Activated CD4-positive, CD25-positive, alpha-beta regulatory T cell treated with anti-CD3 and anti-CD28 coated beads, Interleukin-2, amount 50 U/mL, for 24 hours (primary cell): Measurements from ENCODE around the gene MBD5.

ENCODE experiments used
- ATAC-seq, 2 donors: fragments of 150-1000 bp; cut with Tn5 transposase; one replicate each; pipeline ENCODE4 v1.10.0; 2021; ENCODE audit warnings: mild to moderate bottlenecking in 1 of 2, moderate library complexity in 1 of 2

MBD5 gene

GRCh38 chr2:148484066-148484465 lies 463.2 kb downstream of the MBD5 start:
- ATAC-seq = no peak

- ATAC-seq = no peak
Observed at GRCh38 chr2:148486655-148487054, 465.8 kb downstream of the MBD5 start.

- ATAC-seq = no peak
Observed at GRCh38 chr2:148487439-148487838, 466.5 kb downstream of the MBD5 start.

- ATAC-seq = no peak
Observed at GRCh38 chr2:148490840-148491439, 470.0 kb downstream of the MBD5 start.

- ATAC-seq = no peak
Observed at GRCh38 chr2:148493822-148494563, 473.1 kb downstream of the MBD5 start.

GRCh38 chr2:148495586-148495985 lies 474.7 kb downstream of the MBD5 start:
- ATAC-seq = no peak

GRCh38 chr2:148501545-148501944 lies 480.7 kb downstream of the MBD5 start:
- ATAC-seq = no peak

- no peak for ATAC-seq
Observed at GRCh38 chr2:148503516-148503915, 482.6 kb downstream of the MBD5 start.

GRCh38 chr2:148507970-148508369 lies 487.1 kb downstream of the MBD5 start:
- ATAC-seq = no peak

GRCh38 chr2:148508878-148509287 lies 488.0 kb downstream of the MBD5 start:
- no peak for ATAC-seq

GRCh38 chr2:148509288-148509902 lies 488.5 kb downstream of the MBD5 start:
- peak; percentile 99 for ATAC-seq

- no peak for ATAC-seq
Observed at GRCh38 chr2:148511883-148512282, 491.0 kb downstream of the MBD5 start.

GRCh38 chr2:148512501-148512900 lies 491.6 kb downstream of the MBD5 start:
- no peak for ATAC-seq

GRCh38 chr2:148513427-148513826 lies 492.5 kb downstream of the MBD5 start:
- ATAC-seq = no peak

- no peak for ATAC-seq
Observed at GRCh38 chr2:148515120-148515519, 494.2 kb downstream of the MBD5 start.

GRCh38 chr2:148515976-148516375 lies 495.1 kb downstream of the MBD5 start:
- no peak for ATAC-seq

GRCh38 chr2:148517296-148517695 lies 496.4 kb downstream of the MBD5 start:
- ATAC-seq = no peak

GRCh38 chr2:148517822-148518221 lies 496.9 kb downstream of the MBD5 start:
- ATAC-seq = no peak

- no peak for ATAC-seq
Observed at GRCh38 chr2:148519013-148519412, 498.1 kb downstream of the MBD5 start.

- no peak for ATAC-seq
Observed at GRCh38 chr2:148521181-148521580, 500.3 kb downstream of the MBD5 start.

GRCh38 chr2:148523315-148523714 lies 502.4 kb downstream of the MBD5 start:
- ATAC-seq = no peak

- ATAC-seq = peak; percentile 81 to 82
Observed at GRCh38 chr2:148524519-148524919, 503.6 kb downstream of the MBD5 start.

GRCh38 chr2:148525130-148525529 lies 504.2 kb downstream of the MBD5 start:
- ATAC-seq = no peak
